Measurements from ENCODE around the gene MBOAT1. TPM values are rescaled to one million over a fixed set of nuclear protein-coding genes. Genes with fewer than 3 reads are reported as not detected.
"Not testable (repeated sequence)": the region's sequence is repeated elsewhere in the genome, so short reads cannot be mapped to it uniquely, and the experiment has no call there.

MBOAT1 gene
- polyA plus RNA-seq, 3 donors: 15.4 to 22.2 (median 19.2) TPM

DNA sequence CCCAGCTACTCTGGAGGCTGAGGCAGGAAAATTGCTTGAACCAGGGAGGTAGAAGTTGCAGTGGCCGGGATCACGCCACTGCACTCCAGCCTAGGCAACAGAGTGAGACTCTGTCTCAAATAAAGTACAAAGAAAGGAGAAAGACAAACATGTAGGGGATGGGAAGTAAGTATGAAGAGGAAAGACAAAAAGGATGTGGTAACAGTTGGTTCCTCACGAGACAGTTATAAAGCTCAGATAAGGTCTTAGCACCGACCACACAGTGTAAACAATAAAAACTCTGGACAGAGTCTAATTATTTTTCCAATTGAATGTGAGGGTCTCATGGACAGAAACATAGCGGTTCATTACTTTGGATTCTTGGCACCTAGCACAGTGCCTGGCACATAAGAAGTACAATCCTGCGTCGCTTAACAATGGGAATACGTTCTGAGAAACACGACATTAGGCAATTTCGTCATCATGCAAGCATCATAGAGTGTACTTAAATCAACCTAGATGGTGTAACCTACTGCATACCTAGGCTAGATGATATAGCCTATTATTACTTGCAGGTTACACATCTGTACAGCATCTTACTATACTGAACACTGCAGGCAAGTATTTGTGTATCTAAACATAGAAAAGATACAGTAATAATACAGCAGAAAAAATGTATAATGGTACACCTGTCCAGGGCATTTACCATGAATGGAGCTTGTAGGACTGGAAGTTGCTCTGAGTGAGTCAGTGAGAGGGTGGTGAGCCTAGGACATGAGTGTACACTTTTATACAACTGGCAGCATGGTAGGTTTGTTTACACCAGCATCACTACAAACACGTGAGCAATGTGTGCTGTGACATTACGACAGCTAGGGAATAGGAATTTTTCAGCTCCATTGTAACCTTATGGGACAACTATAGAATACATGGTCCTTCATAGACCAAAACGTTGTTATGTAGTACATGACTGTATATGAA is 38.2 kb downstream of the MBOAT1 start:
- DNase-seq (ENCODE audit: low read depth in 3 of 3, low spot score in 2 of 3): no peak

DNA sequence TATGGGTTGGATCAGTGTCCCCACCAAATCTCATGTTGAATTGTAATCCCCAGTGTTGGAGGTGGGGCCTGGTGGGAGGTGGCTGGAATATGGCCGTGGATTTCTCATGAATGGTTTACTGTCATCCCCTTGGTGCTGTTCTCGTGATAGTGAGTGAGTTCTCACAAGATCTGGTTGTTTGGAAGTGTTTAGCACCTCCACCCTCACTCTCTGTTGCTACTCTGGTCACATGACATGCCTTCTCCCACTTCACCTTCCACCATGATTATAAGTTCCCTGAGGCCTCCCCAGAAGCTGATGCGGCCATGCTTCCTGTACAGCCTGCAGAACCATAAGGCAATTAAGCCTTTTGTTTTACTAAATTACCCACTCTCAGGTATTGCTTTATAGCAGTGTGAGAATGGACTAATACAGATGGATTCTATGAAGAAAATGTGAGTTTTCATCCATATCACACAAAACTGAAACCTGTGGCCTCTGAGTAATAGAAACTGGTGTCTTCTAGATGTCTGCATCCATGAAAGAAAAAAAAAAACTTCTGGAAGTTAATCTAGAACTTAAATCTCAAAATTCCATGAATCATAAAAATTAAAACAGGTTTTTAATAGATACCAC is 39.3 kb downstream of the MBOAT1 start:
- DNase-seq (ENCODE audit: low read depth in 3 of 3, low spot score in 2 of 3): no peak

DNA sequence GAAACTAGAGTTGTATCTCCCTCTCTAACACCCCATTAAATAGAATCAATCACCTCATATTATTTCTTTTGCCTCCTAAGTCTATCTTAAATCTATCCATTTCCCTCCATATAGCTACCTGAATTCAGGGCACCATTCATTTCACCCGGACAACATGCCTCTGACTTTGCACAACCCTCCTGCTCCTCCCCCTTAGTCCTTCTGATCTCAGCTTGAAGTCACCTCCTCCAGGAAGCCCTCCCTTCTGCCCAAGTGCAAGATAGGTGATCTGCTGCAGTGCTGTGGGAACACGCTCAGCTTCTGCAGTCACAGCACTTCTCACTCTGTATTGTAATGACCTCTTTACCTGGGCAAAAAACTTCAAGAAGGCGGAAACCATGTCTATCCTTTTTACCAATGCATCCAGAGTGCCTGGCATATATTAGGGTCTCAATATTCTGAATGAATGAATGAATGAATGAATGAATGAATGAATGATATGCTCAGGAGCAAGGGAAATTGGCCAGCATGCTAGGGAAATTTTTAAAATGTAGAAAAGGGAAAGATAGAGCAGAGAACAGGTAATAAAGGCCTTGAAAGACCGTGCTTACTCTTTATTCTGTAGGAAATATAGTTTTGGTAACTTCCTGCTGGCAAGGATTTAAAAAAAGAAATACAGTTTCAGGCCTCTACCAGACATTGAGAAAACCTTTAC is 41.7 kb downstream of the MBOAT1 start:
- DNase-seq (ENCODE audit: low read depth in 3 of 3, low spot score in 2 of 3): no peak

DNA sequence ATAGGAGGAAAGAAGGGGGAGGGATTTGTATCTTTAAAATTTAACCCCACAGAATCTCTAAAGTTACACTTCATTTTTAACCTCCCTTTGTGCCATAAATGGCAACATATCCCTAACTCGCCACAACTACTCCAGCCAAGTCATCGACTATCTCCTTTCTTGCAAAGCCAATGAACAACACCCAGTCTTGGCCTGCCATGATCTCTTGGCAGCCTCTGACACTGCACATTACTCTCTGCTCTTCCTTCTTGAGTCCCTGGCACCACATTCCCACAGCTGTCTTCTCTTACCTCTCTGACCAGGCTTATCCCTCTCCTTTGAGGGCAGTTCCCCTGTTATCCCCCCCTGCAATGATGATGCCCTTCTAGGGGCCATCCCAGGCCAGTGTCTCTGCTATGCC is 42.5 kb downstream of the MBOAT1 start:
- DNase-seq (ENCODE audit: low read depth in 3 of 3, low spot score in 2 of 3): no peak

DNA sequence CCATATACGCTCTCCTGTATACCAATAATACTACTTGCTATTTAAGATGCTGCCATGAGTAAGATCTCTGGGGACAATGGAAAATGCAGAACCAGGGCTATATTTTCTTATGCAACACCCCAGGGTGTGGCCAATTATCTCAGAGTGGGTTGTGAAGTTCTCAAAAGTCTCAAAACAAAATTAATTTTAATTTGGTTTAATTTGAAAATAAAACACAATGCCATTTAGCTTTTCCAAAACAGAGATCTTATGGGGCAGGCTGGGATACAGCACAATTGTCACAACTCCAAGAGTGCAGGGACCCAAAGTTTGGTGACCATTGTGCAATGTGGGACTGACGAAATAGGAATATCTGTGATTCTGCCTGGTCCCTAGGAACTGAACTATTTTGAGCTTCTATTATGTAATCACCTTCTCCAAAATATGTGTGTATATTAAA is 43.1 kb downstream of the MBOAT1 start:
- no peak for DNase-seq (ENCODE audit: low read depth in 3 of 3, low spot score in 2 of 3)

DNA sequence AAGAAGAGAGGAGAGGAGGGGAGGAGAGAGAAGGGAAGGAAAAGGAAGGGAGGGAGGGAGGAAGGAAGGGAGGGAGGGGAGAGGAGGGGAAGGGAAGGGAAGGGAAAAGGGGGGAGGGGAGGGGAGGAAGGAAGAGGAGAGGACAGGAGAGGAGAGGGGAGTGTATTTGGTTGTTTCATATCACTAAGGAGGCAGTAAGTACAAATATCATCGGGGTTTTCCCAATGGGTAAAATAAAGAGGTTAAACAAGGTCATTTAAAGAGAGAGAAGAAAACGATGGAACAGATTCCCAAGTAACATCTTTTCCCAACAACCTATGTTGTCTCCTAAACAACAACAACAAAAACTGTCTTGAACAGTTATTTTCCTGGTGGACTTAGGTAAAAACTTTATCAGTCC is 43.6 kb downstream of the MBOAT1 start:
- DNase-seq (ENCODE audit: low read depth in 3 of 3, low spot score in 2 of 3): no peak

DNA sequence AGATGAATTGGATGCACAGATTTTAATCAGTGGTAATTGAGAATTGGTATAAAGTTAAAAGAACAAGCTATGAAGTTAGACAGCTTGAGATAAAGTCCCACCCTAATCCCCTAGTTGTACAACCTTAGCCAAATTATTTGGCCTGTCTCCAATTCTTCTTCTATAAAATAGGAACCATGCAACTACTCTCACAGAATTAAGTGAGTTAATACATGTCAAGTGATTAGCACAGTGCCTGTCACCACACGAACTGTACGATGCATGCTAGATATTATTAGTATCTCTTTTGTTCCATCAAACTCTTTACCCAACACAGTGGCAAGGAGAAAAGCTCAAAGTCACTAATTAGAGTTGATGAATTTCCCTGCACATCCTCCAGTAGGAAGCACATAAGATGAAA is 44.7 kb downstream of the MBOAT1 start:
- no peak for DNase-seq (ENCODE audit: low read depth in 3 of 3, low spot score in 2 of 3)

DNA sequence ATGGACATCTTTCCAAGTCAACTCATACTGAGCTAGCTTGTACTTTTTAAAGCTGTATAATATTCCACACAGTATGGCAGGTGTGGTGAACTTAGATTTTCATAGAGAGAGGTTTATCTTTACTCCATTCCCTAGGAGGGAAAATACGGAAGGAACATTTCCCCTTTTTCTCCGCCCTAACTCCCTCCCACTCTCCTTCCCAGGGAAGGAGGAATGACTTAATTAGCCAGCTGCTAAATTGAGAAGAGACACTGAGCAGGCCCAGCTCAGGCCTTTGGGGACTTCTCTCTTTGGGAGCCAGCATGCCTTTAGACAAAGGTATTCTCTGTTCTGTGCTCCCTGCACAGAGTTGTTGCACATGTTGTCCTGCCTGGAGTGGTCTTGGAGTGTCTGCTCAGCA is 46.1 kb downstream of the MBOAT1 start:
- no peak for DNase-seq (ENCODE audit: low read depth in 3 of 3, low spot score in 2 of 3)

DNA sequence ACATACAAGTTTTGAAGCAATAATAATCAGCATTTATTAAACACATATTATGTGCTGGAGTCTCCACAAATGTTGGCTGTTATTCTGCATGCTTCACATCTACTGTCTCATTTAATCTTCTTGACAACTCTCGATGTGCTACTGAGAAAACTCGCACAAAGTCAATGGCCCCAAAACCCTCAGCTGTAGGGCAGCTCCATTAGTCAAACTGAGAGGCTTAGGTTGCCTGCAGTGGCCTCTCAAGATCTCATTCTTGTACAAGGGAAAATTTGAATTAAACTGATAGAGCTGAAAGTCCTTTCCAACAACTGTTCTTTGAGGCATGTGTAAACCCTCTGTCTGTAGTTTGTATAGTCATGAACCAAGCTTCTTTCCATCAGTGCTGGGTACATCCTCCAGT is 49.8 kb downstream of the MBOAT1 start:
- DNase-seq (ENCODE audit: low read depth in 3 of 3, low spot score in 2 of 3): no peak

DNA sequence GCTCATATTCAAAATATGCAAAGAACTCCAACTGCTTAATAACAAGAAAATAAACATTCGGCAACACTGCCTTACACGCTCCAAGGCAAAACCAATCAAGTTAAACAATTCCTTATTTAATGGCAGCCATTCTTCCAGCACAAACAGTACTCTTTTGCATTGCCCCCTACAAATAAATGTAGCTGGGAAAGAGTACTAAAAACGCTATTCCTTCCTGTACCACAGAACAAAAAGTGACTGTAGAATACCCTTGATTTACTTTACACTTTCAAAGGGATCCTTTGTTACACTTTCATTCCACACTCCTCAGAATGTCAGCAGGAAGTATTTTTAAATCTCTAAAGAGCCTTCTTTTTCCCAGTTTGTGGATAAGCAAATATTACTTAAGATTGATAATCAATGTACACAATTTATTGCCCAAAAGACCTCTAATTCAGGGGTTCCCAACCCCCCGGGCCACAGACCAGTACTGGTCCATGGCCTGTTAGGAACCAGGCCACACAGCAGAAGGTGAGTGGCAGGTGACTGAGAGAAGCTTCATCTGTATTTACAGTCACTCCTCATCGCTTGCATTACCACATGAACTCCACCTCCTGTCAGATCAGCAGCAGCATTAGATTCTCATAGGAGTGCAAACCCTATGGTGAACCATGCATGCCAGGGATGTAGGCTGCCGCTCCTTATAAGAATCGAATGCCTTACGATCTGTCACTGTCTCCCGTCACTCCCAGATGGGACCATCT is 51.6 kb downstream of the MBOAT1 start:
- DNase-seq (ENCODE audit: low read depth in 3 of 3, low spot score in 2 of 3): no peak

DNA sequence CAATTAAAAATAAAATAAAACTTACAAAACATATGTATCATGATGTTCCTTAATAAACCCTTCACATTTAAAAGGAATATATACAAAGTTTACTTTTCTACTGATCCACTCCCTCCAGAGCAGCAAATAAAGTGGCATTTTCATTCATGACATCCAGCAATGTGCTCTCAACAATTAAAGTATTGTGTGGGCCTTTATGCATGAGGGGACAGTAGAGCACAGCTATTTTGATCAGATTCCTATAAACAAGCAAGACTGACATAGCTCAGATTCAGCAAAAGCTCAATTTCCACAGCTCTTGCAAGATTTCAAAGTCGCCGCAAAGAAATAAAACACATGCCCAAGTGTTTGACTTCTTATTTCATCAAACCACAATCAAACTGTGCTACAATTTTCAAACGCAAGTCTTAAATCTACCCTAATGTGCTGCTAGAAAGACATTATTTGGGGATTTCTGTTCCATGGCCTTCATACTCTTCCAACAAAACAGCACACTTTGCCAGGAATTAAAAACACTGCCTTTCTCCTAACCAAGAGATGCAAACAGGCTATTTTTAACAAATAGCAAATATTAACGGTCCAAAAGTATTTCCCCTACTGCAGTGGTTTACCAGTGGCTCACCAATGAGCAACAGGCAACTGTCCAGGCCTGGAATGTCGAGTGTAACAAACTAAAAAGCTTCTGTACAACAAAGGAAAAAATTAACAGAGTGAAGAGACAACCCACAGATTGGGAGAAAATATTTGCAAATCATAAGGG is 52.3 kb downstream of the MBOAT1 start:
- DNase-seq (ENCODE audit: low read depth in 3 of 3, low spot score in 2 of 3): no peak

DNA sequence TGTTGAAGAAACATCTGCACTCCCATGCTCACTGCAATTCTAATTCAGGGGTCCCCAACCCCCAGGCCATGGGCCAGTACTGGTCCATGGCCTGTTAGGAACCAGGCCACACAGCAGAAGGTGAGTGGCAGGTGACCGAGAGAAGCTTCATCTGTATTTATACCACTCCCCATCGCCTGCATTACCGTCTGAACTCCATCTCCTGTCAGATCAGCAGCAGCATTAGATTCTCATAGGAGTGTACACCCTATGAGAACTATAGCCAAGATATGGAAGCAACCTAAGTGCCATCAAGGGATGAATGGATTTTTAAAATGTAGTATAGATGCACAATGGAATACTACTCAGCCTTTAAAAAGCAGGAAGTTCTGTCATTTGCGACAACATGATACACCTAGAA is 53.2 kb downstream of the MBOAT1 start:
- no peak for DNase-seq (ENCODE audit: low read depth in 3 of 3, low spot score in 2 of 3)

DNA sequence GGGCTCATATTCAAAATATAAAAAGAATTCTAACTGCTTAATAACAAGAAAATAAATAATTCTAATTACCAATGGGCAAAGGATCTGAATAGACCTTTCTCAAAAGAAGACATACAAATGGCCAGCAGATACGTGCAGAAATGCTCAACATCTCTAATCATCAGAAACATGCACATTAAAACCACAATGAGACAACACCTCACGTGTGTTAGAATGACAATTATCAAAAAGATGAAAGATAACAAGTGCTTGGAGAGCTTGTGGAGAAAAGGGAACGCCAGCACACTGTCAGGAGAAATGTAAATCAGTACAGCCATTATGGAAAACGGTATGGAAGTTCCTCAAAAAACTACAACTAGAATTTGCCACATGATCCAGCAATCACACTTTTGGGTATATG is 53.6 kb downstream of the MBOAT1 start:
- DNase-seq (ENCODE audit: low read depth in 3 of 3, low spot score in 2 of 3): no peak

DNA sequence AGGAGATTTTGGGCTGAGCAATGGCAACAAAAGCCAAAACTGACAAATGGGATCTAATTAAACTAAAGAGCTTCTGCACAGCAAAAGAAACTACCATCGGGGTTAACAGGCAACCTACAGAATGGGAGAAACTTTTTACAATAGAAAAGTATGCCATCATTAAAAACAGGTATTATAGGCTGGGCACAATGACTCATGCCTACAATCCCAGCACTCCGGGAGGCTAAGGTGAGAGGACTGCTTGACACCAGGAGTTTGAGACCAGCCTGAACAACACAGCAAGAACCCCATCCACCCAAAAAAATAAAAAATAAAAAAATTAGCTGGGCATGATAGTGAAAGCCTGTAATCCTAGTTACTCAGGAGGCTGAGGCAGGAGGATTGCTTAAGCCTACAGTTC is 55.4 kb downstream of the MBOAT1 start:
- DNase-seq (ENCODE audit: low read depth in 3 of 3, low spot score in 2 of 3): no peak

DNA sequence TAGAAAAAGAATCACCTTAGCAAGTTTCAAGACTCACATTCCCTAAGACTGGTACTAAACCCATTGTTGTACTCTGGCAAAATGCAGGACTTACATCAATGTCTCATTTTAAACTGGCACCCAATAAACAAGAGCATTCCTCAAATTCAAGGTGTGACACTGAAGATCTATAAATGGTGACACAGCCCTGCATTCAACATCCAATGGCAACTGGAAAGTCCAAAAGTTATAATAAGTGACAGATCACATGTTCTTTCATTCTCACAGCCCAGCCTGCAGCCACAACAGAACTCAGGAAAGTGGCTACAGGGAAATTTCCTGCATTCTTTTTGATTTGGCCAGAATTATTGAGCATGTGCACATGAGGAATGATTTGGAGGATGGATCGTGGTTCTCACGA is 57.5 kb downstream of the MBOAT1 start:
- DNase-seq (ENCODE audit: low read depth in 3 of 3, low spot score in 2 of 3): no peak

DNA sequence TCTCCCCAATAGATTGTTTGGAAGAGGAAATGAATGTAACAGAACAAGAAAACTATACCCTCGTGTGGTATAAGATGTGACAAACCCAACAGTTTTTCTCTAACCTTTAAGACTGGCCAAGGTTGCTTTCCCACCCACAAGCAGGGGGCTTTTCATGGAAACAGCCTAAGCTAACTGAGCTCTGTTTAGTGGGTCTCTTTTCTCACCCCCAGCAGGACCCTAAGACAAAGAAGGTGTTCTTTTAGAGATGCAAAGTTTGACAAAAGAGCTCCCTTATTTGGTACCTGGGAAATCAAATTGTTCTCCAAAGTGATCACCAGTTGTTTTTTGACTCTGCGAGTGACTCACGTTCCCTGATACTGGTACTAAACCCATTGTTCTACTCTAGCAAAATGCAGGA is 59.1 kb downstream of the MBOAT1 start:
- DNase-seq (ENCODE audit: low read depth in 3 of 3, low spot score in 2 of 3): no peak

DNA sequence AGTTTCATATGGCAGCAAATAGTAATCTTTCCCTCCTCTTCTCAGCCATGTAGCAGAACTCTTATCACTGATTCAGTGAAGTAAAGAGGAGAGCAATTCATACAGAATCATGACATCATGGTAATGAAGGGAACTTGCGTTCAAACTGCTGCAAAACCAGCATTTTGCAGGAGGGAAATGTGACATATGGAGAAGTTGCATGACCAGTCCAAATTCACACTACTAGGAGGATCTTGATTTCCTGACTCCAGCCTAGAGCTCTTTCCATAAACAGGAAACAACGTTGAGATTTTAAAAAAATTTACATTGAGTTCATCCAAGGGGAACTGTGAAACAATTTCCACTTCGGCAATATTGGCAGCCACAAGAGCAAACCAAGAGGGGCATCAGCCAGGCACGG is 63.8 kb downstream of the MBOAT1 start:
- DNase-seq (ENCODE audit: low read depth in 3 of 3, low spot score in 2 of 3): no peak

DNA sequence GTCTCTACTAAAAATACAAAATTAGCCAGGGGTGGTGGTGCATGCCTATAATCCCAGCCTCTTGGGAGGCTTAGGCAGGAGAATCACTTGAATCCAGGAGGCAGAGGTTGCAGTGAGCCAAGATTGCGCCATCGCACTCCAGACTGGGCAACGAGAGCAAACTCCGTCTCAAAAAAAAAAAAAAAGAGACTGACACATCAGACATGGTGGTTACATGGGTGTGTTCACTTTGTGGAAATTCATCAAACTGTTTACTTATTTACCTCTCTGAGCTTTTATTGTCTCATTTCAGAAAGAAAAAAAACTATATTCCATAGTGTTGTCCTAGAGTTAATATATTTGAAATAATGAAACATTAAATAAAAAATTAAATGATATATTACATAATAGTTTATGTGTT is 64.8 kb downstream of the MBOAT1 start:
- DNase-seq (ENCODE audit: low read depth in 3 of 3, low spot score in 2 of 3): no peak

DNA sequence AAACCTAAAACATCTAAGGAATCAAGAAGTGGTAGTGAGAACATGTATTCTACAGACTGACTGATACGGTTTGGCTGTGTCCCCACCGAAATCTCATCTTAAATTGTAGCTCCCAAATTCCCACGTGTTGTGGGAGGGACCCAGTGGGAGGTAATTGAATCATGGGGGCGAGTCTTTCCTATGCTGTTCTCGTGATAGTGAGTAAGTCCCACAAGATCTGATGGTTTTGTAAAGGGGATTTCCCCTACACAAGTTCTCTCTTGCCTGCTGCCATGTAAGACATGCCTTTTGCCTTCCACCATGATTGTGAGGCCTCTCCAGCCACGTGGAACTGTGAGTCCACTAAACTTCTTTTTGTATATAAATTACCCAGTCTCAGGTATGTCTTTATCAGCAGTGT is 65.4 kb downstream of the MBOAT1 start:
- DNase-seq (ENCODE audit: low read depth in 3 of 3, low spot score in 2 of 3): not testable (repeated sequence)

DNA sequence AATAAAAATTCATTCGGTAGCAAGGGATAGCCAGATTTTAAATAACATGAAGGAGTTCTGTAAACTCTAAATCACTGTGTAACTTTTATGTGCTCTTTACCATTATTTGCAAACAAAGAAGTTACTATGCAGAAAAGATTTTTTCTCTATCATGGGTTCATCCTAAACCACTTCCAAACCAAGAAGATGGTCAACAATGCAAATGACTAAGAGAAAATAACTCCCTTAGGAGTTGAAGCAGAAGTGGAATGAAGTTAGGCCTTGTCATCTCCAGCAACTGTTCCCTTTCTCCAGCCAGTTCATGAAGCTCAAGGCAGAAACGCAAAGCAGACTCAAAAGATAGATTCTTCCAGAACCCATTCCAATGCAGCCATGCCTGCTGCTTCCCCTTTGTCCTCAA is 66.0 kb downstream of the MBOAT1 start:
- no peak for DNase-seq (ENCODE audit: low read depth in 3 of 3, low spot score in 2 of 3)
